SK-N-SH (cell line): Measurements from ENCODE around the gene PRICKLE4. TPM values are rescaled to one million over a fixed set of nuclear protein-coding genes. Genes with fewer than 3 reads are reported as not detected.

Source experiments
- CTCF ChIA-PET: fragments of 300-600, 350-600 bp; formaldehyde crosslinking; extraction: SDS; loops from one replicate; lab custom pipeline; 2021; lab: Yijun Ruan, JAX
- POLR2A ChIA-PET: fragments of 350-600 bp; sonication (Branson Sonifier 250); formaldehyde crosslinking; extraction: SDS; loops from one replicate; lab custom pipeline; 2020; ENCODE audit warnings: antibody characterized with exemption, inconsistent platforms; lab: Yijun Ruan, JAX
- DNase-seq: peaks from one replicate; pipeline ENCODE4 v3.0.0; 2012
- H2AFZ ChIP-seq: fragments of 200-600 bp; sonication (generic); 2 replicates; pipeline ENCODE4 v1.8.1; 2016; ENCODE audit warnings: antibody characterized with exemption, mild to moderate bottlenecking, low read depth
- H3F3A ChIP-seq: fragments of 200-600 bp; sonication (generic); replicated peaks from 2 replicates; pipeline ENCODE3; 2016; ENCODE audit warnings: antibody characterized with exemption, mild to moderate bottlenecking; ENCODE audit not compliant: insufficient read depth
- H3K27ac ChIP-seq, 2 experiments: fragments of 200-500 bp in 1 of 2; fragments of 200-600 bp in 1 of 2; sonication (Bioruptor generic) in 1 of 2; sonication (generic), shearing (Covaris generic) in 1 of 2; 2 replicates each; pipeline versions ENCODE4 v1.5.1 to v1.6.1; 2014 to 2016; ENCODE audit warnings: low read depth in 2 of 2, inconsistent platforms in 1 of 2, low read length in 1 of 2, mild to moderate bottlenecking in 1 of 2, mixed read lengths in 1 of 2
- H3K27me3 ChIP-seq: fragments of 200-600 bp; sonication (generic), shearing (Covaris generic); 2 replicates; pipeline ENCODE4 v1.6.1; 2016; ENCODE audit warnings: mixed run types; ENCODE audit not compliant: insufficient read depth
- H3K36me3 ChIP-seq, 2 experiments: fragments of 200-500 bp in 1 of 2; fragments of 200-600 bp in 1 of 2; sonication (Bioruptor generic) in 1 of 2; sonication (generic) in 1 of 2; replicated peaks in 1 of 2; 2 replicates each; pipeline versions ENCODE3 to v1.5.1; 2014 to 2016; ENCODE audit warnings: low read length in 1 of 2, mild to moderate bottlenecking in 1 of 2; ENCODE audit not compliant: insufficient read depth in 2 of 2, control insufficient read depth in 1 of 2
- H3K4me1 ChIP-seq, 2 experiments: fragments of 200-500 bp in 1 of 2; fragments of 200-600 bp in 1 of 2; sonication (Bioruptor generic) in 1 of 2; sonication (generic), shearing (Covaris generic) in 1 of 2; 2 replicates each; pipeline versions ENCODE4 v1.5.1 to v1.6.1; 2014 to 2016; ENCODE audit warnings: low read depth in 1 of 2, low read length in 1 of 2, mixed run types in 1 of 2; ENCODE audit not compliant: insufficient read depth in 2 of 2, control insufficient read depth in 1 of 2
- H3K4me2 ChIP-seq: fragments of 200-600 bp; sonication (generic), shearing (Covaris generic); 2 replicates; pipeline ENCODE4 v1.6.1; 2017; ENCODE audit warnings: mixed run types
- H3K4me3 ChIP-seq, 2 experiments: fragments of 200-500 bp in 1 of 2; fragments of 200-600 bp in 1 of 2; sonication (Bioruptor generic) in 1 of 2; sonication (generic), shearing (Covaris generic) in 1 of 2; 2 replicates each; pipeline versions ENCODE4 v1.5.1 to v1.8.1; 2014 to 2016; ENCODE audit warnings: low read depth in 2 of 2, inconsistent platforms in 1 of 2, low read length in 1 of 2, mild to moderate bottlenecking in 1 of 2, mixed read lengths in 1 of 2, moderate library complexity in 1 of 2
- H3K79me2 ChIP-seq: fragments of 200-600 bp; sonication (generic); 2 replicates; pipeline ENCODE4 v1.8.1; 2017; ENCODE audit warnings: mild to moderate bottlenecking; ENCODE audit not compliant: insufficient read depth
- H3K9ac ChIP-seq: fragments of 200-600 bp; sonication (generic); 2 replicates; pipeline ENCODE4 v1.6.1; 2017; ENCODE audit warnings: mixed run types
- H3K9me2 ChIP-seq: fragments of 200-600 bp; sonication (generic); 2 replicates; pipeline ENCODE4 v1.6.1; 2017; ENCODE audit warnings: mixed run types
- H3K9me3 ChIP-seq: fragments of 200-600 bp; sonication (generic); 2 replicates; pipeline ENCODE4 v1.6.1; 2017; ENCODE audit warnings: mixed run types, mild to moderate bottlenecking, moderate library complexity
- H4K20me1 ChIP-seq: fragments of 200-600 bp; sonication (generic); 2 replicates; pipeline ENCODE4 v1.6.1; 2017; ENCODE audit warnings: mild to moderate bottlenecking, mixed run types; ENCODE audit not compliant: insufficient read depth
- CTCF ChIP-seq: fragments of 200-600 bp; sonication (generic); IDR thresholded peaks from 2 replicates; pipeline ENCODE4 v1.6.1; 2017; ENCODE audit warnings: antibody characterized with exemption, mild to moderate bottlenecking, moderate library complexity
- EZH2phosphoT487 ChIP-seq: fragments of 200-600 bp; sonication (generic); IDR thresholded peaks from 2 replicates; pipeline ENCODE4 v1.6.1; 2017; ENCODE audit warnings: low read depth, mixed run types, mild to moderate bottlenecking, antibody characterized with exemption, moderate library complexity, borderline replicate concordance
- FOSL2 ChIP-seq: IDR thresholded peaks from 2 replicates; pipeline ENCODE4 v1.4.0; 2012; ENCODE audit warnings: low read depth, mild to moderate bottlenecking, moderate library complexity, borderline replicate concordance
- IRF3 ChIP-seq: fragments of 150-350 bp; IDR thresholded peaks from 2 replicates; pipeline ENCODE4 v1.6.1; 2016; ENCODE audit warnings: mild to moderate bottlenecking, low read depth, low read length
- MEF2A ChIP-seq: IDR thresholded peaks from 2 replicates; pipeline ENCODE4 v1.4.0; 2012; ENCODE audit warnings: low read depth, borderline replicate concordance
- NRF1 ChIP-seq: IDR thresholded peaks from 2 replicates; pipeline ENCODE4 v1.6.1; 2012; ENCODE audit warnings: low read depth, mild to moderate bottlenecking, low read length
- PBX3 ChIP-seq: IDR thresholded peaks from 2 replicates; pipeline ENCODE4; 2012
- RAD21 ChIP-seq: IDR thresholded peaks from 2 replicates; pipeline ENCODE4 v1.6.1; 2012; ENCODE audit warnings: mild to moderate bottlenecking, low read length
- RCOR1 ChIP-seq: fragments of 150-350 bp; IDR thresholded peaks from 2 replicates; pipeline ENCODE4 v1.6.1; 2017; ENCODE audit warnings: antibody characterized with exemption, low read length
- SMC3 ChIP-seq: IDR thresholded peaks from 2 replicates; pipeline ENCODE4 v1.6.1; 2012; ENCODE audit warnings: low read depth, low read length, improper control_type of control experiment
- TCF12 ChIP-seq: IDR thresholded peaks from 2 replicates; pipeline ENCODE4 v1.4.0; 2012
- TEAD4 ChIP-seq: IDR thresholded peaks from 2 replicates; pipeline ENCODE4 v1.4.0; 2012; ENCODE audit warnings: mild to moderate bottlenecking, borderline replicate concordance; ENCODE audit not compliant: insufficient read depth
- YY1 ChIP-seq: IDR thresholded peaks from 2 replicates; pipeline ENCODE4 v1.4.0; 2012; ENCODE audit warnings: low read depth, mild to moderate bottlenecking
- ZBTB33 ChIP-seq: IDR thresholded peaks from 2 replicates; pipeline ENCODE4 v1.4.0; 2012; ENCODE audit warnings: low read depth, borderline replicate concordance
- WGBS: methylation state at CpG from one replicate; pipeline ENCODE4 v1.1.6; 2017; ENCODE audit warnings: low lambda C conversion rate; 5-methylcytosine and 5-hydroxymethylcytosine counted together
- polyA plus RNA-seq, 3 experiments: library from polyadenylated mRNA; depleted of rRNA; stranded (reverse); fragments of >200 nt; gene quantifications; 2 replicates each; pipeline ENCODE4 v1.2.3, GENCODE V29; 2012

Gene PRICKLE4
- polyA plus RNA-seq, 1 of the 3 experiments (the other 2 are of a cell fraction) = 3.9 TPM

DNA sequence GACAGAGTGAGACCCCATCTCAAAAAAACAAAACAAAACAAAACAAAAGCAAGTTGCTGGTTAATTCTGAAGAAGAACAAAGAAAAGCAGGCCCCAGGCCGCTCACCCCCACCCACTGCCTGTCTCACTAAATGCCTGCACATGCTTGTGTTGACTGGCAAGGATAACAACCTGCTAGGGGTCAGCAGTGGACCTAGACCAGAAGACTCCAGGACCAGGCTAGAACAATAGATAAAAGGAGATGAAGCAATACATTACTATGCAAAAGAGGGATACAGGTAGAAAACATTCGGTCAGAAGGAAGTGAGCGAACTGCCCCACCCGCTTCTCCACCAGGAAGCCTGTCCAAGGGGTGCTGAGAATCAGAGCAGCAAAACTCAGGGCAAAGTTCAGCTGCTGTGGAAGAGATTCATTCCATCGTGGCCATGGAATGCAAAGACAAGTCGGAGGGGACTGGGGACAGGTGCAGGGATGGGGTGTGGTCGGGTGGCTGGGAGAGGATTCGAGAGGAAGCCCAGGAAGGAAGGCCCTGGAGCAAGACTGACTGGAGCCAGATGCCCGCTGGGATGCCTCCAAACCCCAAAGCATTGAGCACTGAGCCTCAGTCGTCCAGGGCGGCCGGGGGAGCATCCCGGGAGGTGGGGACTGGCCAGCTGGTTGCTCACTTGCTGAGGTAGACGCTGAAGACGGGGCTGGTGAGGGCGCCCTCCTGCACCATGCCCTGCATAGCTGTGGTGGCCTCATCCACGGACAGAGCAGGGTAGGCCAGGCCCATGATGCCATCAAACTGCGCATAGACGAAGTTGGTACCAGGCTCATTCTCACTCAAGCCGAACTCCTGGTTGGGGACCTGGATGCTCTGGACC lies 38.7 kb upstream of the PRICKLE4 start:
- ChIA-PET POLR2A (no interaction called here), CTCF (interaction anchor here (0.7 to 1.3 kb wide), 2 partner anchors 13 to 46 kb away, joined by 3 to 4 read pairs; partner anchors contain the start of gene TOMM6)
- Histone ChIP-seq H3K9ac (no peak overlapping the region), H3K27ac (no peak overlapping the region), H3K36me3 (no peaks in the 10 kb centered on the region), H3K4me1 (no peaks in the 10 kb centered on the region; a peak in 1 of 4 replicates), H3K27me3 (no peaks in the 10 kb centered on the region), H3K9me3 (no peaks in the 10 kb centered on the region), H3K4me2 (no peak overlapping the region), H4K20me1 (no peaks in the 10 kb centered on the region), H2AFZ (no peak overlapping the region), H3K9me2 (no peaks in the 10 kb centered on the region), H3K4me3 (no peak overlapping the region), H3K79me2 (no peaks in the 10 kb centered on the region), H3F3A (no peaks in the 10 kb centered on the region)
- TF ChIP-seq NRF1 = no peak
- no peak for TF ChIP-seq RCOR1
- TF ChIP-seq CTCF = no peak
- no peak for TF ChIP-seq SMC3
- no peak for TF ChIP-seq MEF2A
- no peak for TF ChIP-seq FOSL2
- no peak for TF ChIP-seq ZBTB33
- TF ChIP-seq IRF3 = no peak
- TF ChIP-seq PBX3 = no peak
- no peak for TF ChIP-seq EZH2phosphoT487
- TF ChIP-seq YY1 = no peak
- TF ChIP-seq TCF12 = no peak
- no peak for TF ChIP-seq RAD21
- no peak for TF ChIP-seq TEAD4
- DNase-seq = no peak
- WGBS = 71% methylated on average over 10 of the region's 20 CpGs
